ENCODE data around the gene TRAPPC2.

- TF ChIP-seq POLR2AphosphoS5 (IDR thresholded peaks at IDR 0.05): no peak
- no peak for TF ChIP-seq EP300 (IDR thresholded peaks at IDR 0.05)
- no peak for TF ChIP-seq CTCF (IDR thresholded peaks at IDR 0.05)
Measured at GRCh38 chrX:13719192-13719856, 15.1 kb downstream of the TRAPPC2 start.
